HEK293T (cell line): ENCODE measurements around the gene PRXL2A.
A peak's percentile ranks its signal among the peaks of the same experiment; 100 is the strongest.

Source experiments
- CTCF ChIA-PET: fragments of 350-600 bp; formaldehyde crosslinking; extraction: SDS; loops from one replicate; lab custom pipeline; 2021; ENCODE audit warnings: antibody characterized with exemption, inconsistent platforms; lab: Yijun Ruan, JAX
- POLR2A ChIA-PET: fragments of 350-600 bp; formaldehyde crosslinking; extraction: SDS; loops from one replicate; lab custom pipeline; 2020; ENCODE audit warnings: antibody characterized with exemption, inconsistent platforms; lab: Yijun Ruan, JAX
- DNase-seq: peaks from one replicate; pipeline ENCODE4 v3.0.0; 2012; ENCODE audit warnings: mixed read lengths; ENCODE audit errors: extremely low spot score
- ARNT ChIP-seq: fragments of 450-650 bp; IDR thresholded peaks from 2 replicates; pipeline ENCODE4 v1.6.1; 2017; ENCODE audit warnings: mild to moderate bottlenecking
- BHLHE40 ChIP-seq: fragments of 450-650 bp; IDR thresholded peaks from 2 replicates; pipeline ENCODE4 v1.6.1; 2016; ENCODE audit warnings: mild to moderate bottlenecking, moderate library complexity, borderline replicate concordance
- CTBP1 ChIP-seq: fragments of 450-650 bp; IDR thresholded peaks from 2 replicates; pipeline ENCODE4 v1.6.1; 2016; ENCODE audit warnings: borderline replicate concordance
- ELF4 ChIP-seq: fragments of 450-650 bp; IDR thresholded peaks from 2 replicates; pipeline ENCODE4 v1.6.1; 2017; ENCODE audit warnings: antibody characterized with exemption
- FOXA1 ChIP-seq: fragments of 450-650 bp; IDR thresholded peaks from 2 replicates; pipeline ENCODE4 v1.6.1; 2016; ENCODE audit warnings: mild to moderate bottlenecking
- FOXK2 ChIP-seq: fragments of 450-650 bp; IDR thresholded peaks from 2 replicates; pipeline ENCODE4 v1.6.1; 2016; ENCODE audit warnings: mild to moderate bottlenecking
- FOXM1 ChIP-seq: fragments of 450-650 bp; IDR thresholded peaks from 2 replicates; pipeline ENCODE4 v1.6.1; 2017; ENCODE audit warnings: mild to moderate bottlenecking, borderline replicate concordance
- HDGF ChIP-seq: fragments of 450-650 bp; IDR thresholded peaks from 2 replicates; pipeline ENCODE4 v1.6.1; 2017; ENCODE audit warnings: antibody characterized with exemption, borderline replicate concordance
- L3MBTL2 ChIP-seq: fragments of 450-650 bp; conservative IDR thresholded peaks from 2 replicates; pipeline ENCODE4 v1.6.1; 2016; ENCODE audit warnings: mild to moderate bottlenecking
- LEF1 ChIP-seq: fragments of 450-650 bp; IDR thresholded peaks from 2 replicates; pipeline ENCODE4 v1.6.1; 2017; ENCODE audit warnings: mild to moderate bottlenecking, borderline replicate concordance
- NFRKB ChIP-seq: fragments of 450-650 bp; IDR thresholded peaks from 2 replicates; pipeline ENCODE4 v1.6.1; 2016; ENCODE audit warnings: mild to moderate bottlenecking, moderate library complexity
- SP1 ChIP-seq: fragments of 450-650 bp; IDR thresholded peaks from 2 replicates; pipeline ENCODE4 v1.6.1; 2017
- SUZ12 ChIP-seq: fragments of 450-650 bp; IDR thresholded peaks from 2 replicates; pipeline ENCODE4 v1.6.1; 2016; ENCODE audit warnings: mild to moderate bottlenecking
- TARDBP ChIP-seq: fragments of 450-650 bp; IDR thresholded peaks from 2 replicates; pipeline ENCODE4 v1.6.1; 2016
- ZNF384 ChIP-seq: fragments of 450-650 bp; IDR thresholded peaks from 2 replicates; pipeline ENCODE4 v1.6.1; 2016
- TF ChIP-seq, protein P1 (sequence below): fragments of 450-650 bp; IDR thresholded peaks from 2 replicates; pipeline ENCODE4 v1.6.1; 2016

PRXL2A gene

GRCh38 chr10:80451132-80451531 lies 42.8 kb downstream of the PRXL2A start:
- CTCF ChIA-PET = interaction anchor here (1.1 kb wide), 1 partner anchor 212 kb away, joined by 3 read pairs; no protein-coding TSS in a partner anchor
- no peak for TF ChIP-seq L3MBTL2
- TF ChIP-seq FOXM1 = no peak
- no peak for TF ChIP-seq HDGF
- no peak for TF ChIP-seq LEF1
- no peak for TF ChIP-seq ELF4
- no peak for TF ChIP-seq CTBP1
- no peak for TF ChIP-seq FOXK2
- no peak for TF ChIP-seq SUZ12
- no peak for TF ChIP-seq FOXA1
- no peak for TF ChIP-seq NFRKB
- TF ChIP-seq ARNT = no peak
- no peak for TF ChIP-seq SP1
- no peak for TF ChIP-seq ZNF384
- no peak for DNase-seq
- POLR2A ChIA-PET = interaction anchor here (0.8 kb wide), 1 partner anchor 12 kb away, joined by 3 read pairs; no protein-coding TSS in a partner anchor

GRCh38 chr10:80452069-80452468 lies 43.7 kb downstream of the PRXL2A start:
- no peak for TF ChIP-seq ZNF384
- DNase-seq = no peak
- ChIA-PET CTCF (interaction anchor here (2.3 kb wide), 1 partner anchor 53 kb away, joined by 15 read pairs; no protein-coding TSS in a partner anchor), POLR2A (no interaction called here)

DNA sequence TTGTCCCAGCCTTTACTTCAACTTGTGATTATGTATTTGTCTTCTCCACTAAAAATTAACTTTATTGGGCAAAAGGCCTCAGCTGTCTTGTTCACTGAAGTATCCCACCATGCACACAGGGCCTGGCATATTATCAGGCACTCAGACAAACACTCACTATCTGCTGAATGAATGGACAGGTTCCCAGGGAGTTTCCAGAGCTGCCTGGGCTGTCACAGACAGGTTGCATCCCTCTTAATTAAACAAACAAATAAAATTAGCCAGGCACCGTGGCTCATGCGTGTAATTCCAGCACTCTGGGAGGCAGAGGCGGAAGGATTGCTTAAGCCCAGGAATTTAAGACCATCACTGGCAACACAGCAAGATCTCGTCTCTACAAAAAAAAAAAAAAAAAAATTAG lies 44.3 kb downstream of the PRXL2A start:
- DNase-seq = no peak
- CTCF ChIA-PET = interaction anchor here (0.6 to 2.3 kb wide), 4 partner anchors 45 to 1068 kb away, joined by 3 to 15 read pairs (median 4); no protein-coding TSS in a partner anchor
- TF ChIP-seq FOXK2 = no peak
- no peak for TF ChIP-seq FOXA1
- TF ChIP-seq L3MBTL2 = no peak
- TF ChIP-seq BHLHE40 = no peak
- TF ChIP-seq ELF4 = no peak
- TF ChIP-seq CTBP1 = no peak
- TF ChIP-seq SP1 = no peak
- no peak for TF ChIP-seq LEF1
- TF ChIP-seq HDGF = no peak
- no peak for TF ChIP-seq FOXM1
- TF ChIP-seq SUZ12 = no peak
- TF ChIP-seq ZNF384 = no peak
- no peak for TF ChIP-seq TARDBP
- TF ChIP-seq, protein P1, sequence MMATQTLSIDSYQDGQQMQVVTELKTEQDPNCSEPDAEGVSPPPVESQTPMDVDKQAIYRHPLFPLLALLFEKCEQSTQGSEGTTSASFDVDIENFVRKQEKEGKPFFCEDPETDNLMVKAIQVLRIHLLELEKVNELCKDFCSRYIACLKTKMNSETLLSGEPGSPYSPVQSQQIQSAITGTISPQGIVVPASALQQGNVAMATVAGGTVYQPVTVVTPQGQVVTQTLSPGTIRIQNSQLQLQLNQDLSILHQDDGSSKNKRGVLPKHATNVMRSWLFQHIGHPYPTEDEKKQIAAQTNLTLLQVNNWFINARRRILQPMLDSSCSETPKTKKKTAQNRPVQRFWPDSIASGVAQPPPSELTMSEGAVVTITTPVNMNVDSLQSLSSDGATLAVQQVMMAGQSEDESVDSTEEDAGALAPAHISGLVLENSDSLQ = no peak
- TF ChIP-seq ARNT = no peak
- TF ChIP-seq NFRKB = no peak
- POLR2A ChIA-PET = no interaction called here

DNA sequence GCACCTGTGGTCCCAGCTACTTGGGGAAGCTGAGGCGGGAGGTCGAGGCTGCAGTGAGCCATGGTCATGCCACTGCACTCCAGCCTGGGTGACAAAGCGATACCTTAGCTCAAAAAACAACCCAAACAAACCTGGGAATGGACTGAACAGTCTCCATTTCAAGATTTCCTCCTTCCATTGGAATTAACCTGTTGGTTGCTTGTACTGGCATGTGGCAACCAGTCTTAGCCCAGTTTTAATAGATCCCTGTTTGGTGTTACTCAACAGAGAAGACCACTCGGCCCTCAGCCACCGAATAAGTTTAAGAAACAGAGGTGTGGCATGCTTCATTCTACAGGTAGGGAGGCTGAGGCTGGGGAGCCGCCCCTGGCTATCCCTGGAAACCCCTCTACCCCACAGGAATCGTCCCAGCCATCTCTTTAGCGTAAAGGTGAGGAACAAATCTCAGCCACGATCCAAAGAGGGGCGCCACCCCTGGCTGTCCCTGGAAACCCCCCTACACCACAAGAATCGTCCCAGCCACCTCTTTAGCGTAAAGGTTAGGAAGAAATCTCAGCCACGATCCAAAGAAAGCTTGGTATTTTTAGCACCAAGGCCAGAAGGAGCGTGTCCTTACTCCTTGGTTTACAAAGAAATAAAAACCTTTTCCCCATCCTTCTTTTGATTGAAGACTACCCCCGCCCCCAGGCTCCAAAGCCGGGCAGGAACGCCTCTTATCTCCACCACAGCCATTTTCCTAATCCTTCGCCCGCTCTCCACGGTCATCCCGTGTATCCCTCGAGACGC lies 44.9 kb downstream of the PRXL2A start:
- DNase-seq = no peak
- POLR2A ChIA-PET = no interaction called here
- TF ChIP-seq, protein P1 = no peak
- peak; percentile 68 for TF ChIP-seq L3MBTL2
- CTCF ChIA-PET = interaction anchor here (0.6 to 2.3 kb wide), 4 partner anchors 45 to 1067 kb away, joined by 3 to 15 read pairs (median 4); no protein-coding TSS in a partner anchor

DNA sequence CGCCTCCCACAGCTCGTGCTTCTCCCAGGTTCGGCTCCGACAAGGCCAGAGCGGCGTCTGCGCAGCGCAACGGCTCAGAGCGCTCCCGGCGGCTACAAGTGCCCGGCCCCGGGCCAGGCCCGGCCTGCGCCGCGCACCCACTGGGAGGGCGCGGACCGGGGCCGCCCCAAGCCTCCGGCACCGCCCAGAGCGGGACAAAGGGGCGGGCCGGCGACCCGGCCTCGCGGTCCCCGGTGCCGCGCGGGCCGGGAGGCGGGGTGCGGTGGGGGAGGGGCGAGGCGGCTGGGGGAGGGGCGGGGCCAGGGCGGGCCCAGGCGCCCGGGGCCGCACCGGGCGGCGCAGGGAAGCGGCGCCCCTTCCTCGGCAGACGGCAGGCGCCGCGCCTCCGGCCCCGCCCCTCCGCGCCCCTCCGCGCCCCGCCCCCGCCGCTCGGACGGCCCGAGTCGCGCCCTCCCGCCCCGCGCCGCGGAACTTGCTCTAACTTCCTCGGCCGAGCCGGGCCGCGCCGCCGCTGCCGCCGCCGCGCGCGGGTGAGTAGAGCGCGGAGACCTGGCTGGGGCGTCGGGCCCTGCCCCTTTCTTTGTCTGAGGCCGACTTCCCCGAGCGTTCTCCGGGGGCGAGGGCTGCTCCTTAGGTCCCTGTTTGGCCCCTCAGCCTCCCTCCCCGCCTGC lies 45.6 kb downstream of the PRXL2A start, which contains the start of gene TSPAN14:
Gene TSPAN14 (plus strand): TSS at position 469 of the 671 bp plus-strand sequence. CDS start 34,924 bp downstream, outside the sequence.
- CTCF ChIA-PET = interaction anchor here (2.3 kb wide), 1 partner anchor 51 kb away, joined by 15 read pairs; no protein-coding TSS in a partner anchor
- TF ChIP-seq FOXK2 = no peak
- TF ChIP-seq TARDBP = no peak
- TF ChIP-seq, protein P1 = no peak
- TF ChIP-seq ELF4 = no peak
- no peak for TF ChIP-seq L3MBTL2
- no peak for TF ChIP-seq HDGF
- TF ChIP-seq NFRKB = no peak
- TF ChIP-seq ARNT = no peak
- no peak for TF ChIP-seq FOXA1
- no peak for TF ChIP-seq ZNF384
- TF ChIP-seq SP1 = no peak
- no peak for TF ChIP-seq CTBP1
- TF ChIP-seq SUZ12 = no peak
- DNase-seq = peak; percentile 83
- POLR2A ChIA-PET = no interaction called here
